HEK293 (cell line): Measurements from ENCODE around the gene CLCF1.

Experiments used
- CTCF ChIA-PET: fragments of 350-600 bp; formaldehyde crosslinking; extraction: SDS; loops from one replicate; lab custom pipeline; 2021; ENCODE audit warnings: antibody characterized with exemption; lab: Yijun Ruan, JAX
- POLR2A ChIA-PET: fragments of 300-600 bp; formaldehyde crosslinking; extraction: SDS; loops from one replicate; lab custom pipeline; 2020; ENCODE audit warnings: antibody characterized with exemption, inconsistent platforms; lab: Yijun Ruan, JAX
- H3K27ac ChIP-seq: fragments of 200-500 bp; sonication (Bioruptor generic); 2 replicates; pipeline ENCODE4 v1.5.1; 2014; ENCODE audit warnings: low read depth, low read length, control low read depth, inconsistent platforms; ENCODE audit errors: extremely low read depth
- H3K36me3 ChIP-seq, 2 experiments: fragments of 200-500 bp in 1 of 2; sonication (Bioruptor generic) in 1 of 2; 1 replicate in 1 of 2; 2 replicates in 1 of 2; pipeline ENCODE4 v1.5.1; 2014 to 2017; ENCODE audit warnings: inconsistent platforms in 2 of 2, low read length in 2 of 2; ENCODE audit not compliant: control insufficient read depth in 2 of 2, insufficient read depth in 1 of 2
- H3K4me1 ChIP-seq: fragments of 200-500 bp; sonication (Bioruptor generic); 2 replicates; pipeline ENCODE4 v1.5.1; 2014; ENCODE audit warnings: mild to moderate bottlenecking, low read length, inconsistent platforms; ENCODE audit not compliant: control insufficient read depth, insufficient read depth
- H3K4me3 ChIP-seq: 2 replicates; pipeline ENCODE4 v1.5.1; 2011; ENCODE audit warnings: low read depth, mild to moderate bottlenecking, control low read depth, low read length, moderate library complexity
- H3K9me3 ChIP-seq: fragments of 200-500 bp; sonication (Bioruptor generic); 2 replicates; pipeline ENCODE4 v1.5.1; 2014; ENCODE audit warnings: low read depth, low read length, inconsistent platforms; ENCODE audit not compliant: control insufficient read depth, insufficient read depth
- GLI4 ChIP-seq: fragments of 450-650 bp; formaldehyde crosslinking; IDR thresholded peaks from 2 replicates; pipeline ENCODE4 v1.5.1; 2016; ENCODE audit warnings: missing biosample characterization, missing genetic modification characterization
- GLIS1 ChIP-seq: fragments of 450-650 bp; formaldehyde crosslinking; IDR thresholded peaks from 2 replicates; pipeline ENCODE4 v1.5.1; 2016; ENCODE audit warnings: missing biosample characterization, missing genetic modification characterization
- GLIS2 ChIP-seq: fragments of 450-650 bp; formaldehyde crosslinking; IDR thresholded peaks from 2 replicates; pipeline ENCODE4 v1.5.1; 2016; ENCODE audit warnings: missing biosample characterization, missing genetic modification characterization
- HOXD13 ChIP-seq: sonication (generic); formaldehyde crosslinking; IDR thresholded peaks from 2 replicates; pipeline ENCODE4 v1.8.0; 2022; ENCODE audit warnings: missing genetic modification reagents, borderline replicate concordance
- KLF1 ChIP-seq: fragments of 450-650 bp; formaldehyde crosslinking; IDR thresholded peaks from 2 replicates; pipeline ENCODE4 v1.5.1; 2016; ENCODE audit warnings: missing biosample characterization, missing genetic modification characterization
- KLF10 ChIP-seq: fragments of 450-650 bp; IDR thresholded peaks from 2 replicates; pipeline ENCODE4 v1.5.1; 2018; ENCODE audit warnings: missing biosample characterization, mild to moderate bottlenecking, missing genetic modification characterization
- KLF7 ChIP-seq: fragments of 450-650 bp; formaldehyde crosslinking; IDR thresholded peaks from 2 replicates; pipeline ENCODE4 v1.5.1; 2016; ENCODE audit warnings: missing biosample characterization, missing genetic modification characterization, borderline replicate concordance
- KLF8 ChIP-seq: fragments of 450-650 bp; formaldehyde crosslinking; IDR thresholded peaks from 2 replicates; pipeline ENCODE4 v1.5.1; 2016; ENCODE audit warnings: missing biosample characterization, missing genetic modification characterization
- PATZ1 ChIP-seq: fragments of 450-650 bp; formaldehyde crosslinking; IDR thresholded peaks from 2 replicates; pipeline ENCODE4 v1.5.1; 2016; ENCODE audit warnings: missing biosample characterization, missing genetic modification characterization
- SP2 ChIP-seq: fragments of 450-650 bp; formaldehyde crosslinking; IDR thresholded peaks from 2 replicates; pipeline ENCODE4 v1.5.1; 2016; ENCODE audit warnings: missing biosample characterization, missing genetic modification characterization
- SP3 ChIP-seq: fragments of 450-650 bp; formaldehyde crosslinking; IDR thresholded peaks from 2 replicates; pipeline ENCODE4 v1.5.1; 2016; ENCODE audit warnings: missing biosample characterization, missing genetic modification characterization
- YY1 ChIP-seq: fragments of 450-650 bp; formaldehyde crosslinking; IDR thresholded peaks from 2 replicates; pipeline ENCODE4 v1.5.1; 2018; ENCODE audit warnings: missing biosample characterization, missing genetic modification characterization
- ZBTB7A ChIP-seq: fragments of 450-650 bp; formaldehyde crosslinking; IDR thresholded peaks from 2 replicates; pipeline ENCODE4 v1.5.1; 2016; ENCODE audit warnings: low read depth, missing biosample characterization, missing genetic modification characterization
- ZBTB8A ChIP-seq: fragments of 450-650 bp; formaldehyde crosslinking; IDR thresholded peaks from 2 replicates; pipeline ENCODE4 v1.5.1; 2016; ENCODE audit warnings: missing biosample characterization, missing genetic modification characterization
- ZNF140 ChIP-seq: fragments of 450-650 bp; formaldehyde crosslinking; IDR thresholded peaks from 2 replicates; pipeline ENCODE4 v1.5.1; 2016; ENCODE audit warnings: missing biosample characterization, missing genetic modification characterization
- ZNF221 ChIP-seq: fragments of 450-650 bp; formaldehyde crosslinking; IDR thresholded peaks from 2 replicates; pipeline ENCODE4 v1.5.1; 2017; ENCODE audit warnings: missing biosample characterization, missing genetic modification characterization, borderline replicate concordance
- ZNF335 ChIP-seq: fragments of 450-650 bp; formaldehyde crosslinking; conservative IDR thresholded peaks from 2 replicates; pipeline ENCODE4 v1.5.1; 2016; ENCODE audit warnings: missing biosample characterization, missing genetic modification characterization
- ZNF596 ChIP-seq: fragments of 450-650 bp; IDR thresholded peaks from 2 replicates; pipeline ENCODE4 v1.5.0; 2018; ENCODE audit warnings: missing biosample characterization, mild to moderate bottlenecking, missing genetic modification characterization, moderate library complexity
- ZNF610 ChIP-seq: fragments of 450-650 bp; formaldehyde crosslinking; IDR thresholded peaks from 2 replicates; pipeline ENCODE4 v1.5.1; 2016; ENCODE audit warnings: missing biosample characterization, missing genetic modification characterization, borderline replicate concordance
- ZNF76 ChIP-seq: fragments of 450-650 bp; formaldehyde crosslinking; IDR thresholded peaks from 2 replicates; pipeline ENCODE4; 2016; ENCODE audit warnings: low read depth, missing biosample characterization, missing genetic modification characterization, borderline replicate concordance
- ZNF792 ChIP-seq: fragments of 450-650 bp; formaldehyde crosslinking; IDR thresholded peaks from 2 replicates; pipeline ENCODE4 v1.5.1; 2016; ENCODE audit warnings: missing biosample characterization, missing genetic modification characterization
- TF ChIP-seq, protein P1 (sequence below): fragments of 450-650 bp; formaldehyde crosslinking; IDR thresholded peaks from 2 replicates; pipeline ENCODE4 v1.5.1; 2016; ENCODE audit warnings: missing biosample characterization, missing genetic modification characterization
- TF ChIP-seq, protein P2 (sequence below): fragments of 450-650 bp; formaldehyde crosslinking; IDR thresholded peaks from 2 replicates; pipeline ENCODE4 v1.5.1; 2017; ENCODE audit warnings: missing biosample characterization, mild to moderate bottlenecking, missing genetic modification characterization, moderate library complexity
- TF ChIP-seq, protein P3 (sequence below): sonication (generic); formaldehyde crosslinking; IDR thresholded peaks from 2 replicates; pipeline ENCODE4 v1.8.1; 2022; ENCODE audit warnings: mild to moderate bottlenecking, moderate library complexity, missing genetic modification reagents

Gene CLCF1

GRCh38 chr11:67421430-67422031 is 48.1 kb upstream of the CLCF1 start:
- Histone ChIP-seq H3K9me3 (no peaks in the 10 kb centered on the region), H3K4me3 (no peak overlapping the region), H3K27ac (no peak overlapping the region), H3K4me1 (no peaks in the 10 kb centered on the region; the same call in 1 of the 2 replicates), H3K36me3 (no peaks in the 10 kb centered on the region)
- POLR2A ChIA-PET, result interaction anchor here (0.6 to 4.4 kb wide), 3 partner anchors 14 to 20 kb away, joined by 3 to 25 read pairs (median 5); partner anchors contain the start of gene PPP1CA
- TF ChIP-seq GLI4 (tag by site-specific recombination) (0 out of 2 replicates have a peak, but pooled peaks have one; percentile 51), ZNF221 (tag by site-specific recombination) (no peak), KLF1 (peak; percentile 72; the same call in 1 of the 2 replicates), ZBTB7A (tag by site-specific recombination) (no peak), SP3 (tag by site-specific recombination) (peak; percentile 33; the same call in 1 of the 2 replicates), ZNF335 (tag by site-specific recombination) (peak; percentile 28; the same call in 1 of the 2 replicates), SP2 (tag by site-specific recombination) (peak; percentile 42; the same call in 1 of the 2 replicates), ZNF140 (tag by site-specific recombination) (no peak)
- TF ChIP-seq, protein P1, sequence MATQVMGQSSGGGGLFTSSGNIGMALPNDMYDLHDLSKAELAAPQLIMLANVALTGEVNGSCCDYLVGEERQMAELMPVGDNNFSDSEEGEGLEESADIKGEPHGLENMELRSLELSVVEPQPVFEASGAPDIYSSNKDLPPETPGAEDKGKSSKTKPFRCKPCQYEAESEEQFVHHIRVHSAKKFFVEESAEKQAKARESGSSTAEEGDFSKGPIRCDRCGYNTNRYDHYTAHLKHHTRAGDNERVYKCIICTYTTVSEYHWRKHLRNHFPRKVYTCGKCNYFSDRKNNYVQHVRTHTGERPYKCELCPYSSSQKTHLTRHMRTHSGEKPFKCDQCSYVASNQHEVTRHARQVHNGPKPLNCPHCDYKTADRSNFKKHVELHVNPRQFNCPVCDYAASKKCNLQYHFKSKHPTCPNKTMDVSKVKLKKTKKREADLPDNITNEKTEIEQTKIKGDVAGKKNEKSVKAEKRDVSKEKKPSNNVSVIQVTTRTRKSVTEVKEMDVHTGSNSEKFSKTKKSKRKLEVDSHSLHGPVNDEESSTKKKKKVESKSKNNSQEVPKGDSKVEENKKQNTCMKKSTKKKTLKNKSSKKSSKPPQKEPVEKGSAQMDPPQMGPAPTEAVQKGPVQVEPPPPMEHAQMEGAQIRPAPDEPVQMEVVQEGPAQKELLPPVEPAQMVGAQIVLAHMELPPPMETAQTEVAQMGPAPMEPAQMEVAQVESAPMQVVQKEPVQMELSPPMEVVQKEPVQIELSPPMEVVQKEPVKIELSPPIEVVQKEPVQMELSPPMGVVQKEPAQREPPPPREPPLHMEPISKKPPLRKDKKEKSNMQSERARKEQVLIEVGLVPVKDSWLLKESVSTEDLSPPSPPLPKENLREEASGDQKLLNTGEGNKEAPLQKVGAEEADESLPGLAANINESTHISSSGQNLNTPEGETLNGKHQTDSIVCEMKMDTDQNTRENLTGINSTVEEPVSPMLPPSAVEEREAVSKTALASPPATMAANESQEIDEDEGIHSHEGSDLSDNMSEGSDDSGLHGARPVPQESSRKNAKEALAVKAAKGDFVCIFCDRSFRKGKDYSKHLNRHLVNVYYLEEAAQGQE (tag by site-specific recombination), result no peak
- CTCF ChIA-PET, result interaction anchor here (0.6 to 1.6 kb wide), 3 partner anchors 208 to 1710 kb away, joined by 3 to 5 read pairs (median 3); partner anchors contain the start of gene NUDT8

- ChIA-PET CTCF (interaction anchor here (0.5 to 1.6 kb wide), 5 partner anchors 58 to 1711 kb away, joined by 3 to 5 read pairs (median 4); partner anchors contain the start of gene NUDT8), POLR2A (interaction anchor here (0.5 to 4.4 kb wide), 9 partner anchors 10 to 67 kb away, joined by 3 to 25 read pairs (median 4); partner anchors contain the start of genes PPP1CA and TMEM134)
- H3K27ac ChIP-seq, result peak overlapping the region; percentile 21; the same call in 1 of the 2 replicates
- peak overlapping the region; percentile 27 for H3K4me3 ChIP-seq
- H3K4me1 ChIP-seq, result no peaks in the 10 kb centered on the region; the same call in 1 of the 2 replicates
- H3K36me3 ChIP-seq, result no peaks in the 10 kb centered on the region
- no peaks in the 10 kb centered on the region for H3K9me3 ChIP-seq
- TF ChIP-seq ZNF596, result 0 out of 2 replicates have a peak, but pooled peaks have one; percentile 23
- TF ChIP-seq GLIS1 (tag by site-specific recombination), result peak; percentile 42
- TF ChIP-seq, protein P2, sequence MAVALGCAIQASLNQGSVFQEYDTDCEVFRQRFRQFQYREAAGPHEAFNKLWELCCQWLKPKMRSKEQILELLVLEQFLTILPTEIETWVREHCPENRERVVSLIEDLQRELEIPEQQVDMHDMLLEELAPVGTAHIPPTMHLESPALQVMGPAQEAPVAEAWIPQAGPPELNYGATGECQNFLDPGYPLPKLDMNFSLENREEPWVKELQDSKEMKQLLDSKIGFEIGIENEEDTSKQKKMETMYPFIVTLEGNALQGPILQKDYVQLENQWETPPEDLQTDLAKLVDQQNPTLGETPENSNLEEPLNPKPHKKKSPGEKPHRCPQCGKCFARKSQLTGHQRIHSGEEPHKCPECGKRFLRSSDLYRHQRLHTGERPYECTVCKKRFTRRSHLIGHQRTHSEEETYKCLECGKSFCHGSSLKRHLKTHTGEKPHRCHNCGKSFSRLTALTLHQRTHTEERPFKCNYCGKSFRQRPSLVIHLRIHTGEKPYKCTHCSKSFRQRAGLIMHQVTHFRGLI (tag by site-specific recombination), result no peak
- TF ChIP-seq HOXD13 (CRISPR knock-in tag), result no peak
- peak; percentile 40; the same call in 1 of the 2 replicates for TF ChIP-seq KLF8 (tag by site-specific recombination)
- TF ChIP-seq KLF10 (tag by site-specific recombination), result 0 out of 2 replicates have a peak, but pooled peaks have one; percentile 13
- peak; percentile 86 for TF ChIP-seq SP2 (tag by site-specific recombination)
- no peak for TF ChIP-seq KLF7 (tag by site-specific recombination)
- TF ChIP-seq ZNF76, result no peak
- TF ChIP-seq, protein P3, sequence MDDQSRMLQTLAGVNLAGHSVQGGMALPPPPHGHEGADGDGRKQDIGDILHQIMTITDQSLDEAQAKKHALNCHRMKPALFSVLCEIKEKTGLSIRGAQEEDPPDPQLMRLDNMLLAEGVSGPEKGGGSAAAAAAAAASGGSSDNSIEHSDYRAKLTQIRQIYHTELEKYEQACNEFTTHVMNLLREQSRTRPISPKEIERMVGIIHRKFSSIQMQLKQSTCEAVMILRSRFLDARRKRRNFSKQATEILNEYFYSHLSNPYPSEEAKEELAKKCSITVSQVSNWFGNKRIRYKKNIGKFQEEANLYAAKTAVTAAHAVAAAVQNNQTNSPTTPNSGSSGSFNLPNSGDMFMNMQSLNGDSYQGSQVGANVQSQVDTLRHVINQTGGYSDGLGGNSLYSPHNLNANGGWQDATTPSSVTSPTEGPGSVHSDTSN, result 0 out of 2 replicates have a peak, but pooled peaks have one; percentile 28
- TF ChIP-seq GLIS2 (tag by site-specific recombination), result peak; percentile 41; the same call in 1 of the 2 replicates
- no peak for TF ChIP-seq ZNF792
- TF ChIP-seq ZNF610 (tag by site-specific recombination), result no peak
- 0 out of 2 replicates have a peak, but pooled peaks have one; percentile 22 for TF ChIP-seq PATZ1 (tag by site-specific recombination)
- no peak for TF ChIP-seq YY1 (tag by site-specific recombination)
- TF ChIP-seq ZBTB8A (tag by site-specific recombination), result no peak
These were observed 47.4 kb upstream of the CLCF1 start for GRCh38 chr11:67420646-67421429.
